T-helper 9 cell (primary cell): ENCODE results near the gene TUBAL3.
A peak's percentile ranks its signal among the peaks of the same experiment; 100 is the strongest.

ENCODE experiments used
- DNase-seq: peaks from one replicate; pipeline ENCODE4 v3.0.0-alpha.2; 2020
- total RNA-seq, 2 donors: gene quantifications; one replicate each; lab custom pipeline; 2026; lab: John Stamatoyannopoulos, UW

The TUBAL3 gene
- 0 reads per million in 2 donors for total RNA-seq

DNA sequence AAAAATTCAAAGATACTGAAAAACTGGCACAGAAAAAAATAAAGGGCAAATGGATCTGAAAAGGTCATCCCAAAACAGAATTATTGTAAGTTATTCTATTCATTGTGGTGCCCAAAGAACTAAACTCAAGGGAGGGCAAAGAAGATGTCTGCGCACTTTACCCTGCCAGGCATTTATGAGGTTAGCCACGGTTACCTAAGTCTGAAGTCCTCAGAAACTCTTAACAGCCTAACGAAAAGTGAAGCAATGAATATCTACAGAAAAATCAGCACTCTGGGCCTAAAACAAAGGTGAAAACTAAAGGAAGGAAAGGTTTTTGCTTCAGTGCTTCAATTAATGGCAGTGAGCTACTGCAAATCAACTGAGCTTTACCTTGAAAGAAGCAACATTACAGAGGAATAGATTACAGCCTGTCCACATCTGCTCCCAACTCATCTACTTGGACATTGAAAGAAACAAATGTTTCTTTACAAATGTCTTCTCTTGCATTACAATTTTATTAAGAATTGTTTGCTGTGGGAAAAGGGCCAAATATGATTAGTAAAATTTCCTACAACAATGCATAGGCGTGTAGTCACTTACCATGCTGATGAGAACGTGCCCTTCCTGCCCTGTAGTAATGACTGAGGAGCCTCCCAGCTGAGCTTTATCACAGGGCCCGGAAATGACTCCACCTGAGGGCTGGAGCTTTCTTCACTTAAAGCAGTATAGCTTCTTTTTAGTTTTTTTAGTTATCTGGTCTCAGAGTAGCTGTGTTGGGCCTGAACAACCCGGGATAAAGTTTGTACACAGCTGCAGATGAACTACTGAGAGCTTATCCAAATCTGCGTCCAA is at the start of gene TUBAL3:
Gene TUBAL3, minus strand, starts transcription at position 621 of the 834 bp plus-strand sequence. Its CDS starts 36 bp downstream, at position 585.
- no peak for DNase-seq

DNA sequence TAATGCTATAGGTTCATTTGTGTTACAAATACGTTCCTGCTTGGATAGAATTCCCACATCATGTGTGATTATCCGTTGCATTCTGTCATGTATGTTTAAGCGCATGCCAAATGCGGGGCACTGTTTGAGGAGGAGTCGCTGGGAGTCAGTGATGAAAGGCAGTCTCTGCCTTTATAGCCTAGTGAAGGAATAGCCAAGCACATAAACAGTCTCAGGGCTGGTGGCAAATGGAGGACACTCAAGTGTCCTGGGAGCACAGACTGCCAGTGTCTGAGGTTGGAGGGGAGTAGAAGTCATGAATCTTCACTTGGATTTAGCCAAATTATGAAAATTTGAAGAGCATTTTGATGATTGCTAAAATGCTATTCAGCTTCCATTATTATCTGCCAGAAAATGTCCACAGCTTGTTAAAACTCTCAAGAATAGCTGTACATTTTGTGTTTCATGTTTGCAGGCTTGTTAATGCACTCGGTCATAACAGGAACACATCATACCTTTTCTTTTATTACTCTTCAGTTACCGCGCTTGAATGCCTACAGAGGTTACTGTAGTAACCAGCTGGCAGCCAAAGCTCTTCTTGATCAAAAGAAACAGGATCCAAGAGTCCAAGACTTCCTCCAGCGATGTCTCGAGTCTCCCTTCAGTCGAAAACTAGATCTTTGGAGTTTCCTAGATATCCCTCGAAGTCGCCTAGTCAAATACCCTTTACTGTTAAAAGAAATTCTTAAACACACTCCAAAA is 49.3 kb upstream of the TUBAL3 start:
- DNase-seq, result no peak

DNA sequence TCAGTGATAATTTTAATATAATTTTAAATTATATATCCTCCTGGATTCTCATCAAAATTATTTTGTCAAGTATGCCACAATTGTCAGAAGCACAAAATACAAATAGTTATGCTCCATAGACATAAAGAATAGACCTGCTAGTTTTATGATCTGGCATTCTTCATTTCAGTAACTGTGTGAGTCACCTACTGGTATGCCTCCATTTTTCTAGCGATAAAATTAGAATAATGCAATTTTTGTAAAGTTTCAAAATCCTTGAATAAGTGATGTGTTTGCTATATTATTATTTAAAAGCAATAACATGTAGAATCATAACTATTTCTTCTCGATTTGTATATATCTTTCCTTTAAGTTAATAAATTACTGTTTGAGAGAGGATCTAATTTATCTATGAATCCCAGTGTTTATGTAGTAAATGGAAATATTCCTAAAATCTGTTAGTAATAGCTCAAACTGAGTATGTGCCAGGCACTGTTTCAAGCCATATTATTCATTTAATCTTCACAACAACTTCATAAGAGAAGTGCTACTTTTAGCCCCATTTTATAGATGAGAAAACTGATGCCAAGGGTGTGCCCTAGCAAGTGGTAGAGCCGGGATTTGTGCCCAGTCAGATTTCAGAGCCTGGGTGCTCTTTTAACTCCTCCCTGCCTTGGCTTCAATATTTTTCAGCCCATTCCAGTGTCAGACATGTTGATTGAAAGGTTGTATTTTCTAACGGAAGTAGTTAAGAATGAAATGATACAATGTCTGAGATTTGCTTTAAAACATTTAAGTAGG is 46.2 kb upstream of the TUBAL3 start:
- DNase-seq, result no peak

DNA sequence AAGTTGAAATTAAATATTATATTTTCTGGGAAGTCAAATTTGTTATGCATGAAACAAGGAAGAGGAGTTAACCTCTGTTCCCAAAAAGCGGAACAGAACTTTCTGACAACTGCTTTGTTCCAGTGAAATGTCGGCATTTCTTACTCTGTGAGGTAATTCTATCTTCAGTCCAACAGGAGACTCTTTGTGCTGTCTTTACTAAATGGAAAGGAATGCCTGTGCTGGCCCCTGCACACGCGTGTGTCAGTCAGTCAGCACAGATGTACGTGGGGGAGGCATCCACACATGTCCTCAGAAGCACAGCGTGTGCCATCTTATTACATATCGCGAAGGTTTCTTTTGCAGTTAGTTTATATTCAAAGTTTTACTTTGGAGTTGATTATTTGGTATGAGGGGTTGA is 45.2 kb upstream of the TUBAL3 start:
- no peak for DNase-seq

DNA sequence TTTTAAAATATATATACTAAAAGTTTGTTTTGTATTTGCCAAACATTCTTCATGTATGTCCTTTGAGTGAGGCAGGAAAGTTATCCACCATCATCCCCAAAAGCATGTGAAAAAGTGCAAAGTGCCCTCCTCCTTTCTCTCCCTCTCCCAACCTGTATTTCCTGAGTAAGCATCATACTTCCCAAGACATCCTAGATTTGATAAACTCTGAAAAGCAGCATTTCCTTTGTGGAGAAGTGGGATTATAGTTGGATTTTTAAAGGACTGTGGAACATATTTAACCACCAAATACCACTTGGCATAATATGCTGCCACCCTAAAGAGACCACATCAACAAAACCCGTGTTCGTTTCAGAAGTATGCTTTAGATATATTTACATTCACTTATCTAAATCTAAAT is 44.6 kb upstream of the TUBAL3 start:
- no peak for DNase-seq

DNA sequence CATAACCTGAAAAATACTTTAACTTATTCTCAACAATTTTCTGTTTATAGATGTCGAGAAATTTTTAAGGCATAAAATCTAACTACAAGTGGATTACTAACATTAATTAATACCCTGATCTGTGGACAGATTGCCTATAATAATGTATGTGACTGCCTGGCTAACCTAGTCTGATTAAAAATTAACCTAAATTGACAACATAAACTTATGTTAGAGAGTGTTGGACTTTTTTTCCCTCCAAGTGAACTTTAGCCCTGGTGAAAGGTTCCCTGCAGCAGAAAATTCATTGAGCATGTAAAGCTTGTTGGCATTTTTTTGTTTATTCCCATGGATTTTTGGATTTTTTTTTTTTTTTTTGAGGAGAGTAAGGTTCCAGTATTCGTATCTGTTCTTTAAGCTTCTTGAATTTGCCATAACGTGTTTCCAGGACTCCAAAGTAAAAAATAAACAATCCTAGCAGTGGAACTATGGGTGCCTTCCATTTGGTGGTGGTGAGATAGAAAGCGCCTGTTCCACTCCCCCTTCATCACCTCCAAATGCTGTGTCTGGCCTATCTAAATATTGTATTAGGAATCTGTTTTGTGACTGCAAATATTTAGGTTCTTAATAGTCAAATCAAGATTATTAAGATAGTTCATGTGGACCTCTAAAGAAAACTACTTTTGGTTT is 43.8 kb upstream of the TUBAL3 start:
- no peak for DNase-seq

DNA sequence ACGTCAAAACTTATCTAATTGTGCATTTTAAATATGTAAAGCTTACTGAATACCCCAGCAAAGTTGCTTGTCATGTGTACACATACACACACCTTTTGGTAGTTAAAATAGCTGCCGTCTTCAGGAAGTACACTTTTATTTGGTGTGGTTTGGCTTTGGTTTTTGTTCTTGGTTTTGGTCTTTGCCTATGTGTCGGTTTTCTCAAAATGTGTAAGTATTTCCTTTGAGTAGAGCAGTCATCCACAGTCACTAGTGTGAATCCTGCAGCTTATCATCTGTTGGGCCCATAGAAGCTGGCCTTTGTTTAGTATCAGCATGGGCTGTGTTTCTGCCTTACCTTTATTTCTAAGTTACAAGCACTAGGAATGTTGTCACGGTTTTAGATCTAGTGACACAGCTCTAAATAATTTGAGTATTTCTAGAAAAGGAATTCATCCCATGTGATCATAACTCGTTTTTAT is 43.0 kb upstream of the TUBAL3 start:
- DNase-seq, result no peak

DNA sequence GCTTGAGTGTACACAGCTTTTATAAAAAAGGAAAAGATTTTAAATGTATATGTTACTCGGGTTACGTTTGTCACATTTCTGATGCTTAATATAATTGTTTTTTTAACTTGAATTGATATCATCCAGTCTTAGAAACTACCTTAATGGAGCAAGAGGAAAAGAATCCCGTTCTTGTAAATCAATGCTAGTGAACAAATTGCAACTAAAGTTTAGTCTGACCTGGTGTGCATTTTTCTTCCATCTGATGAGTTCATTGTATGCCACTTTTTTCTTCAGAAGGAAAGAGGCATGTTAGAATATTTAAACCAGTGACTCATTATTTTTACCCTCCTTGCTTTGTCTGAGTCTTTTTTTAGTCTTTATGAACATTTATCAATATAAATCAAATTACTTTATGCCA is 42.4 kb upstream of the TUBAL3 start:
- DNase-seq, result no peak

DNA sequence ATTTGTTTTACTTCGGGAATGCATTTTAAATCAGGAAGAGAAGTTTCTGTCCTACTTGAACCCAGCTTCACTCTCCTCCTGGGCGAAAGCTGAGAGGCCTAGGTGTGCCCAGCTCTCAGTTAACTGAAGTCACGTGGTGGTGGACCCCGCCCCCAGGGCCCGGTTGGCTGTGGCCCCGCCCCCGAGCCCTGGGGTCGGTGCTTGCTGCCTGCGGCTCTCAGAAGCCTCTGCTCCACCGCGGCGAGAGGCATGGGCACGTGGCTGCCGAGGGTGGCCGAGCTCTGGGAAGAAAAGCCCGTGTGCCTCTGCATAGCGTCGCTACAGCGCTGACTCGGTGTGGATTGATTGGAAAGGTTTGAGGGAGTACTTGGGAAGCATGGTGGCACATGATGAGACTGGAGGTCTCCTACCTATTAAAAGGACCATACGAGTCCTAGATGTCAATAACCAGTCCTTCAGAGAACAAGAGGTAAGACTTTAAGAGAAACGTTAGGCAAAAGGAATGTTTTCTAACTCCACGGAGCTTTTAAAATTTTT is 41.8 kb upstream of the TUBAL3 start:
- peak; percentile 30 for DNase-seq

DNA sequence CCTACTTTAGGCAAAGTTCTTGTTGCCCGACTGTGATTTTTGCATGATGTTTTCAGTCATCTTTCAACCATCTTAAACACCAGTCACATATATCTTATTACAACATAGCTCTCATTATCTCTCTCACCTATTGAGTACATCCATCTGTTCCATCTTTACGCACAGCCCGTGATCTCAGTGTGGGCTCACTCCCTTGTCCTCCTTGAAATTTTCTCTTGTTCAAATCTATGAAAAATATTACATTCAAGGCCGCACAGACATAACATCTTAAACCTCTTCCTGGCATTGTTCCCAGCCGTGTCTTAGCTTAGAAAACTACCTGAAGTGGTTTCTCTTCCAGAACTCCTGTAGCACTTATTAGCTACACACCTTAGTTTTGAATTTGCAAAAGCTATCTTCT is 40.4 kb upstream of the TUBAL3 start:
- DNase-seq, result no peak

DNA sequence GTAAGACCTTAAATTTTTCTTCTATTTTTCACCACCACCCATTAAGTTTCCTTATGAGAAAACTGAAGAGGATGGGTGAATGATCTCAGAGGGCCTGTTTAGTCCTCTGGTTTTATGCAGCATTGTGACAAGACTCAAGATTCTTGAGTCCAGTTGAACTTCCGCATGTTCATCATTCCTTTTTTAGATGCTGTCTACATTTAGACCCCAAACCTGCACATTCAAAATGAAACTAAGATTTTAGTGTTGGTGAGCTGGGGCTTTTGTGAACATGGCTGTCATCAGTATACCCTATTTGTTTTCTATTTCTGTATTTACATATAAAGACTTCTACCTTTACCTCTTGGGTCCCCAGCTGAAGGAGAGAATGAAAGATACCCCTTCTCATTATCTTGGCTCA is 38.8 kb upstream of the TUBAL3 start:
- DNase-seq, result no peak

DNA sequence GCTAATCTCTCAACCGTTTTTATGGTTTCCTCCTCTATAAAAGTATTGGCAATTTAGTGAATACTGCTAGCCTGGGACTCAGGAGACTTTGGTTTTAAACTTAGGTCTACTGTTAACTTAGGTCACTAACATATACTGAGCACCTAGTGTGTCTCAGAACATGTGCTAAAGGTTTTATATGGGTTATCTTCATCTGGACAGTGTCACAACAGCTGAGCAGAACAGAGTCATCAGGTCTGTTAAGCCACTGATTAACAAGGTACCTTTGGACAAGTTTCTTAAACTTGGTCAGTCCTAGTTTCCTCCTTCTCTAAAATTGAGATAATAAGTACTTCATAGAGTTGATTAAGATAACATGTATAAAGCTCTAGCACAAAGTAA is 38.4 kb upstream of the TUBAL3 start:
- no peak for DNase-seq

DNA sequence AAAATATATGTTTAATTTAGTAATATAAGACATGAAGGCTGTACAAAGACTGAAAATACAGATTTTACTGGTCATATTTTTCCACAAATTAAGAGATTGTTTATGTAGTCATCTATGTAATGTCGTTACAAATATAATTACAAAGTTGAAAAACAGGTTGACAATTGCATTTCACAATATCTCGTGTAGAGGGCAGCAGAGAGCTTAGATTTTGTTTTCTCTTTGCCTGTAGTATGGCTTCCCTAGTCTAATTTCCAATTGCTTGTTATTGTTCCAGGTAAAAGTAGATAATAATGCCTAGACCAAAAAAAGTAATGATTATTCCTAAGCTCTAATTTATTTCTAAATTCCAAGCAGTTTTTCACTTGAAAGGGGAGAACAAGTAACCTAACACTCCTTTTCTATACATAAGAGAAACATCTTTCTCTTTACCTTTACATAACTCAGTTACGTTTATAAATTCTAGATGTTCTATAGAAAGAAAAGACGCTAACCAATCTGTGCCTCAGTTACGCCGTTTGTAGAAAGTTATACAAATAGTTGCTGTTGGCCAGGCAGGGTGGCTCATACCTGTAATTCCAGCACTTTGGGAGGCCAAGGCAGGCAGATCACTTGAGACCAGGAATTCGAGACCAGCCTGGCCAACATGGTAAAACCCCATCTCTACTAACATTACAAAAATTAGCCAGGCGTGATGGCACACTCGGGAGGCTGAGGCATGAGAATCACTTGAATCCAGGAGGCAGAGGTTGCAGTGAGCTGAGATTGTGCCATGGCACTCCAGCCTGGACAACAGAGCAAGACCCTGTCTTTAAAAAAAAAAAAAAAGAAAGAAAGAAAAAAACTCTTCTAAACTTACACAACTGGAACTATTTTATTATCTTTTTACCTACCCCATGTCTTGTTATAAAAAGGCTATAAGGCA is 37.7 kb upstream of the TUBAL3 start:
- no peak for DNase-seq

DNA sequence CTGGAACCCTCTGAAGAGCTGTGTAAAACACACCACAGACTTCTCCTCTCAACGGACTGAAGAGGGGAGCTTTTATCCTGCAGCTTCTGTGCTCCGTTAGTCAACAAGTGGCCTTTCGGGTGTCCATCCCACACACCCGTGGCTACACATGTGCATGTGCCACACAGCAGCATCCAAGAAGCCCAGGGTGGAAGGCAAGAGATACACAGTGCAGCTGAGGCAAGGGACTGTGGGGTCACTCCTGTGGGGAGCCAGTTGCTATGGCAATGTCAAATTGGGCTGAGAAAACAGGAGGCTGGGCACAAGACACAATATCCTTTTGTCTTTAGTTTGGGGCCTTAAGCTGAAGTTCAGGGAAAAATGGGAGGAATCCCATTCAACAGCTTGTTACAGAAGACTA is 36.5 kb upstream of the TUBAL3 start:
- DNase-seq, result no peak

DNA sequence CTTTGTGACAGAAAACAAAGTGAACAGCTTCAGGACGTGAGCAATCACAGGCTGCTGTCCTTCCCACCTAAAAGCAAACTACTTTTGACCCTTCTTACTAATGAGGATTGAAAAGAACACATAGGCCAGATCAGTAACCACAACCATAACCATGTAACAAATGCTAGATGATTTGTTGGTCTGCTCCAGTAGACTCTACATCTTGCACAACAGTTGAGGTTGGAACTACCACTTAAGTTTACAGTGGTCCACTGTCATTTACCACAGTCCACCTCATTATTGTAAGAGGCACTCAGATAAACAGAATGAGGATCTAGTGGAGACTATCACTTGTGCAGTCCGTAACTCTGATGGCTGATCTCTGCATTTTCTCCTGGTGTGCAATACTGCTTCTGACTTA is 35.6 kb upstream of the TUBAL3 start:
- no peak for DNase-seq

DNA sequence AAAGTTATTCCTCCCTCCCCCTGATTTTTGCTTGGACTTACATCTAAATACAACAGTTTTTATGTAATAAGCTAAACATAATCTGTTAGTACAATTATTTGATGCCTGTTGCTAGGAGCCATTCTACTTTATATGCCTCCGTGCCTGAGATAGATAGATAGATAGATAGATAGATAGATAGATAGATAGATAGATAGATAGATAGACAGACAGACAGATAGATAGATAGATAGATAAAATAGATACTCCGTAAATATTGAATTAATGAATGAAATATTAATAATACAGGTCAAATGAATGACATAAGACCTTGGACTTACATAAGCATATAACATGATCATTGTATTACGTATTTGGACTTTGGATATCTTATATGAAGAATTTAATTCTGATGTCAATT is 30.7 kb upstream of the TUBAL3 start:
- DNase-seq, result no peak

DNA sequence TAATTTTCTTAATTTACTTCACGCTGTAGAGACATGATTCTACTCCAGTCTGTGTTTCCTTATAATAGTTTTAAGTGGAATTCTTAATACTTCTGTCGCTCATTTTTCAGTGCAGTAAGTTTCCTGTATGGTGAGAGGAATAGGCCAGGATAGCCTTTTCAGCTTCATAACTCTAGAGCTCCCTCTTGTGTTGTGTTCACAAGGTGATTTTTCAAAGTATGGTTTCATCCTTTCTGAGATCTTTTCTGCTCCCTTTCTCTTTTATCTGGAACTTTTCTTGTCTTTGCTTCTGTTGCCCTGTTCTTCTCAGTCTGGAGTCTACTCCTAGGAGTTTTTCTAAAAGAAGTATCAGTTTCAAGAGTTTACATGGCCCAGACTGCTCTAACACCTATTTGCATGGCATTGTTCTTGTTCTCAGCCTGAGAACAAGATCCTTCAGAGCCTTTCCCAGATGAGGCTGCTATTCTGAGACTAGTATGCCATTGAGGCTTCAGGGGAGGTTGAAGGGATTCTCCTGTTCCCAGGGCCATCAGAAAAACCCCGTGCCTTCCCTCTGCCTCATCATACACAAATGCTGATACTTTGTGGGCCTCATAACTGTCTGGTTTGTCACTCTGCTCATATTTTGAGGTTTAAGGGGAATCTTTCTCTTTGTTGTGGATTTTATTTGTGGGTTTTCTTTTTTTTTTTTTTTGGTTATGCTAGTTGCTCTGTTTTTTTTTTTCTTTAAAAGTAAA is 29.6 kb upstream of the TUBAL3 start:
- no peak for DNase-seq

DNA sequence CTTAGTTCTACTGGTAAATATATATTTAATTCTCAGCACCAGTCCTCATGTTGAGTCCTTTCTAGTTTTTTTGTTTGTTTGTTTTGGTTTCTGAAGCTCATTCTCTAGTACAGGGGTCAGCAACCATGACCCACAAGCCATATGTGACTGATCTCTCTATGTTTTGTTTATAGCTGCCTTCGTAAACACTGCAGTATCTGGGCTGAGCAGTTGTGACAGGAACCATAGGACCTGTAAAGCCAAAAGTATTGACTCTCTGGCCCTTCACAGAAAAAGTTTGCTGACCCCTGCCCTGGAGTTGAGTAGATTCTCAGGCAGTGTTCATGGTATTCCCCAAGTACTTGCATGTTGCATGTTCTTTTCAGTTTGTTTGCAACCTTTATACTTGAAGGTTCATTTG is 28.6 kb upstream of the TUBAL3 start:
- DNase-seq, result no peak

DNA sequence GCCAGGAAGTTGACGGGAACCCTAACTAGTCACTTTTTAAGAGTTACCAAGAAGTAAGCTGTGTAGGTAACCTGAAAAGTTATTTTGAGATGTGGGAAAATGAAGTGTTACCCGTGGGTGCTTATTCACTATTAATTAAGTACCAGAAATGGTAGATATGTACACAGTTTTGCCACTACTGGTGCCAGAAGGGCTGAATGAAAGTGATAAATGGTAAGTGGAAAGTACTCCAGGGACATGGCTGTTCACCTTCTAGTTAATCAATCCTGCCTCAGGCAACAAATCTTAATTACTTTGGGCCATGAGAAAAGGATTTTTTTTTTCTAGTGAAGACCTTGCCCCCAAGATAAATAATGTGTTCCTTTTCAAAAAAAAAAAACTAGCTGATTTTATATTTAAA is 23.5 kb upstream of the TUBAL3 start:
- DNase-seq, result no peak

DNA sequence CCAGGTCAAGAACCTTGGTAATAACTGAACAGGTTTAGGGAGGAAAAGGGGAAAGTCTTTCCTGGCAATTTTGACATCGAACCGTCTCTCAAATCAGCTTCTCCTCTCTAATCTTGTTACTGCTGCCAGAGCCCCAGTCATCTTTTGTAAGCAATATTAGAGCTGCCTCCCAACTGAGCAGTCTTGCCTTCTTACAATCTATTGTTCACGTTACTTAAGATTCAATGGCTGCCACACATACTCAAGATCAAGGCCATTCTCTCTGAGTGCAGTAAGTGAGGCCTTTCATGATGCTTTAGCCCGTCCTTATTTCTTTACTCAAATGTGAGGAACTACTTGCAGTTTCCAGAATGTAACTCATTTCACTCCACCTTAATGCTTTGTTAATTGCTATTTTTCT is 20.1 kb upstream of the TUBAL3 start:
- DNase-seq, result no peak

DNA sequence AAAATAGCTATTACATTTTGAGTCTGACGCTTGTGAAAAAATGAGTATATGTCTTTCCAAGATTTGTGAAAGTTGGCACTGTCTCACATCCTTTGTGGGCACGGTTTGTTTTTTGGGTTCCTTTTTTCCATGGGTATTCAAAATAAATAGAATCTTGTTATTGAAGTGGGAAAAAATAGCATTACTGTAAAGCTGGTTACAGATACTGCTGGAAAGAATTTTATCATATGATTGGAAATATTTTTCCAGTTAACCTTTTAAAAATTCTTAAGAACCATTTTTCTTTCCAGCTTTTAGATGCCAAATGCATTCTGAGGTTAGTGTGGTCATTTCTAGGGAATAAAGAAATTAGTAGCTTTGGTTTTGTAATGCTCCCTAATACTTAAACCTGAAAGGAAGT is 19.1 kb upstream of the TUBAL3 start:
- DNase-seq, result no peak
